Left ventricle myocardium inferior (tissue), 1 donor: ENCODE data around the gene RAPGEF1. TPM values are rescaled to one million over a fixed set of nuclear protein-coding genes. Genes with fewer than 3 reads are reported as not detected.

Experiments used
- DNase-seq: peaks from one replicate; pipeline ENCODE4 v3.0.0-alpha.2; 2020
- H3K27ac ChIP-seq: fragments of 200-600 bp; replicated peaks from 2 replicates; pipeline ENCODE4 v1.8.0; 2021
- H3K27me3 ChIP-seq: fragments of 200-600 bp; 2 replicates; pipeline ENCODE4 v1.8.0; 2021; ENCODE audit warnings: low read depth
- H3K36me3 ChIP-seq: fragments of 200-600 bp; 2 replicates; pipeline ENCODE4 v1.8.0; 2021
- H3K4me1 ChIP-seq: fragments of 200-600 bp; 2 replicates; pipeline ENCODE4 v1.8.0; 2021
- H3K4me3 ChIP-seq: fragments of 200-600 bp; 2 replicates; pipeline ENCODE4 v1.8.0; 2021; ENCODE audit warnings: mild to moderate bottlenecking, moderate library complexity
- H3K9me3 ChIP-seq: fragments of 200-600 bp; replicated peaks from 2 replicates; pipeline ENCODE4 v1.8.0; 2021
- CTCF ChIP-seq: fragments of 200-600 bp; IDR thresholded peaks from 2 replicates; pipeline ENCODE4 v1.8.0; 2021; ENCODE audit warnings: antibody characterized with exemption, mild to moderate bottlenecking, borderline replicate concordance
- intact Hi-C: fragments of 100-400 bp; cut with micrococcal nuclease; formaldehyde crosslinking; loops from one replicate; pipeline ENCODE4 v1.11.0; 2022
- total RNA-seq: library from RNA; stranded (reverse); fragmentation: NEBNext Ultra II Directional; extraction: Animal tissue kit (Norgen Biotek cat#: 25700); gene quantifications from one replicate; pipeline ENCODE4 v1.2.1, GENCODE V29; 2021
- donor health status: DM: no; HTN: yes; CAD: no; lungs with severe emphysema.

The RAPGEF1 gene
- total RNA-seq, 1 donor from 2014 or later, result 95.9 TPM

GRCh38 chr9:131591845-131592208 lies 148.0 kb downstream of the RAPGEF1 start:
- TF ChIP-seq CTCF, result no peak
- intact Hi-C loops, result loop anchor here (5.0 kb wide), 1 partner anchor 150 kb away; the partner anchor contains the start of gene RAPGEF1
- Histone ChIP-seq H3K36me3 (peaks cover 94% of the 10 kb centered on the region), H3K27me3 (no peaks in the 10 kb centered on the region), H3K4me3 (no peak overlapping the region), H3K9me3 (no peaks in the 10 kb centered on the region), H3K4me1 (peaks cover 24% of the 10 kb centered on the region), H3K27ac (peak overlapping the region; percentile 16)
- DNase-seq, result no peak

DNA sequence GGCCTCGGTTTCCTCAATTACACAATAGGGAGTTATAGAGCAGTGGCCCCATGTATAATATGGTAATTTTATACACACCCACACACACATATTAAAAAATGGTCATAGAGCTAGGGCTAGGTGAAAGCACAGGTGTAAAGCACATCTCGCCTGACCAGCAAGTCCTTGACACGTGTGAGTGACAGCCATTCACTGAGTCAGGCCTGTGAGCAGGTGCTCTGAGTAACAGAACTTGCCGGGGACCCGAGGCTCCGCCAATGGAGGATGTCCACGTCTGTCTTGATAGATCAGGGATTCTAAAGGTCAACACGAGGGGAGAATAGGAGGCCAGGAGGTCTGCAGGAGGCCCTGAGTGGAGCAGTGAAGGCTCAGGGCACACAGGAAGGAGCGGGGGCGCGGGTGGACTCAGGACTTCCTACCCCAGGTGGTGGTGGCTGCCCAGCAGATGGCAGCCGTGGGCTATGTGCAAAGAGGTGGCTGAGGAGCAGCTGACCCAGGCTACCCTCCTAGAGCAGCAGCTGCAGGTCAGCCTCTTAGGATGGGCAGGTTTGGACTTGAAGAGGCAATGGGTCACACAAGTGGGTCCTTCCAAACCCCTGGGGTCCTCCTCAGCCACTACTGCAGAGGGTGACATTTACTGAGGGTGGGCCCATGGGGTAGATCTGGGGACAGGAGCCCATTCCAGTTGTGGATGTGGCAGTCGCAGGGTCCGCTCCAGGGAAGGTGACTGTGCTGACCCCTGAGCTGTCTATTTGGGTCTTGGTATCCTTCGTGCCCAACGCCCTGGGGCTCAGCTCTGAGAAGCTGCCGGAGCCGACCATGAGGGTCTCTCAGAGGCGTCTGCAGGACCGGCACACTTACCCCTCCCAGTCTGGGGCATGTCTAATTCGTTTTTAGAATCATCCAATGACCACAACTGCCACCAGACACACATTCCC lies 148.7 kb downstream of the RAPGEF1 start:
- DNase-seq, result peak; percentile 83
- Histone ChIP-seq H3K4me3 (no peak overlapping the region), H3K27ac (peak overlapping the region; percentile 16), H3K27me3 (no peaks in the 10 kb centered on the region), H3K9me3 (no peaks in the 10 kb centered on the region), H3K4me1 (peaks cover 24% of the 10 kb centered on the region), H3K36me3 (peaks cover 88% of the 10 kb centered on the region)
- peak; percentile 88 for TF ChIP-seq CTCF
- intact Hi-C loops, result loop anchor here (5.0 kb wide), 1 partner anchor 151 kb away; the partner anchor contains the start of gene RAPGEF1

DNA sequence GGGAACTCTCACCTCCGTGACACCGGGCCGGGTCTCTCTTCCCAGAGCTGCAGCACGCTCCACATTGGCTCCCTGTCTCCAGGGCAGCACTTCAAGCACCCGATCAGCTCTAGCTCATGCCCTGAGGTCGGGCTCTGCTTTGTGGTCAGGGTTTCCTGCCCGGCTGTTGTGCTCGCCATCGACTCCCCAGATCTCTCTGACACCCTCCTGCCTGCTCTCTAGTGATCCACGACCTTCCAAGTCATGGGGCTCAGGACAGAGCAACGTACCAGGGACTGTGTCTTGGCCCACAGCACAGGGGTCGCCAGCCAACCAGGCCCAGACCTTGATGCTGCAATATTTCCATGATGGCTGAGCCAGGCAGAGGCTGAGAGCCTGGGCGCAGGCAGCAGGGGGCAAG lies 149.4 kb downstream of the RAPGEF1 start:
- Histone ChIP-seq H3K4me1 (peaks cover 24% of the 10 kb centered on the region), H3K36me3 (peaks cover 85% of the 10 kb centered on the region), H3K27ac (no peak overlapping the region), H3K4me3 (no peak overlapping the region), H3K27me3 (no peaks in the 10 kb centered on the region), H3K9me3 (no peaks in the 10 kb centered on the region)
- intact Hi-C loops, result loop anchor here (5.0 kb wide), 1 partner anchor 152 kb away; the partner anchor contains the start of gene RAPGEF1
- no peak for TF ChIP-seq CTCF
- DNase-seq, result no peak

DNA sequence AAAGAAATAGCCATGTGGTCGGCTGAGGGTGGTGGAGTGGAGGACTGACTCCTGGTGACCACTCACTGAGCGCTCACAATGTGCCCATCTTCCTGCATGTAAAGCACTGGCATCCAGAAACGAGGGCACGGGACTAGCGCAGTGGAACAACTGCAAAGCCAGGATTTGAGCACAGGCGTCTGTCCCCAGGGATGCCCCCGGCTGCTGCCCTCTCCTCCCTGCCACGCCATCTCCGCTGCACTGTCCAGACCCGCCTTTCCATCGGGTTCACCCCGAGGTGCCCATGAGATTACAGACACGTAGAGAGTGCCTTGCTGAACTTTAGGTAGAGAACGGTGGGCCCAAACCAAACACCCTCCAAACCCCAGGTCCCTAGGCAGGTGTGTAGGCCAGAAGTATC lies 149.9 kb downstream of the RAPGEF1 start:
- Histone ChIP-seq H3K9me3 (no peaks in the 10 kb centered on the region), H3K4me1 (peaks cover 24% of the 10 kb centered on the region), H3K36me3 (peaks cover 84% of the 10 kb centered on the region), H3K27ac (no peak overlapping the region), H3K4me3 (no peak overlapping the region), H3K27me3 (no peaks in the 10 kb centered on the region)
- TF ChIP-seq CTCF, result no peak
- intact Hi-C loops, result loop anchor here (5.0 kb wide), 1 partner anchor 152 kb away; the partner anchor contains the start of gene RAPGEF1
- no peak for DNase-seq

DNA sequence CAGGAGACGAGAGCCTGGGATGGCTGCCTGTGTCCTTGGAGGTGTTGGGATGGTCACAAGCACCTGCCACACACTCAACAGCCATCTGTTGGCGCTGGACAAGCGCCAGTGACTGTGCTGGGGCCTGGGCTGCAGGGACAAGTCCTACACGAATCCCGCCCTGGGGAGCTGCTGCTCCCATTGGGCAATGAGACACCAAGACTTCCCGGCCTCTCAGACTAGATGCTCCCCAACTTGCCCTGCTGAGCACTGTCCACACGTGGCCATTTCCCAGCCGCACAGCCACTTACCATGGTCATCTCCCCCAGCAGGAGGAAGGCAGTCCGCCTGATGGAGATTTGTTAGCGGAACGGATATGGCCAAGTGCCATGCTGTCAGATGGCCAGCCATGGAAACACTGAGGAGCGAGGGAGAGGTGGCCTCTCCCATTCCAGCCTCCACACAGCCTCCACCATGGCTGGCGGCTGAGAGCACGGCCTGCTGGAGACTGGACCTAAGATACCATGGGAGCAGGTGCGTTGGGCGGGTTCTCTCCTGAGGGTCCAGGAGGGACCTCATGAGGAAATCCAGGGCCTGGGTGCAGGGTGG lies 150.7 kb downstream of the RAPGEF1 start:
- Histone ChIP-seq H3K27me3 (no peaks in the 10 kb centered on the region), H3K9me3 (no peaks in the 10 kb centered on the region), H3K4me1 (peaks cover 24% of the 10 kb centered on the region), H3K27ac (peak overlapping the region; percentile 23), H3K4me3 (no peak overlapping the region), H3K36me3 (peaks cover 84% of the 10 kb centered on the region)
- no peak for TF ChIP-seq CTCF
- intact Hi-C loops, result no loop called here
- DNase-seq, result peak; percentile 36
